Upper lobe of left lung (tissue), 6 donors: ENCODE data around the gene RIPK1. TPM values are rescaled to one million over a fixed set of nuclear protein-coding genes. Genes with fewer than 3 reads are reported as not detected.
"Not testable (repeated sequence)": the region's sequence is repeated elsewhere in the genome, so short reads cannot be mapped to it uniquely, and the experiment has no call there.

ENCODE experiments used
- ATAC-seq, 2 donors: fragments of 200-7000 bp; cut with Tn5 transposase; one replicate each; pipeline ENCODE4 v1.9.1; 2022; ENCODE audit warnings: mild to moderate bottlenecking in 2 of 2, moderate library complexity in 2 of 2; ENCODE audit not compliant: low FRiP score in 2 of 2
- DNase-seq, 2 donors: peaks; one replicate each; pipeline ENCODE4 v3.0.0-alpha.2; 2019 to 2020
- H3K27ac ChIP-seq, 4 donors: fragments of 200-600 bp; sonication (generic); one replicate each; pipeline ENCODE4 v1.5.1; 2016 to 2019
- H3K27me3 ChIP-seq, 4 donors: fragments of 200-600 bp; sonication (generic); one replicate each; pipeline ENCODE4 v1.5.1; 2017 to 2019
- H3K36me3 ChIP-seq, 4 donors: fragments of 200-600 bp; sonication (generic); one replicate each; pipeline ENCODE4 v1.5.1; 2016 to 2019
- H3K4me1 ChIP-seq, 4 donors: fragments of 200-600 bp; sonication (generic); one replicate each; pipeline ENCODE4 v1.5.1; 2018 to 2019
- H3K4me3 ChIP-seq, 4 donors: fragments of 200-600 bp; sonication (generic); one replicate each; pipeline ENCODE4 v1.5.1; 2017 to 2019; ENCODE audit warnings: mild to moderate bottlenecking in 2 of 4, moderate library complexity in 1 of 4
- H3K9me3 ChIP-seq, 4 donors: fragments of 200-600 bp; sonication (generic); one replicate each; pipeline ENCODE4 v1.5.1; 2018 to 2019
- EP300 ChIP-seq, 4 donors: sonication (generic); formaldehyde crosslinking; IDR thresholded peaks; one replicate each; pipeline ENCODE4 v1.5.1; 2017; ENCODE audit warnings: antibody characterized with exemption in 4 of 4, control low read depth in 2 of 4
- POLR2A ChIP-seq, 4 donors: fragments of 450-650 bp; IDR thresholded peaks; one replicate each; pipeline ENCODE4 v1.5.1; 2016 to 2017; ENCODE audit warnings: antibody characterized with exemption in 4 of 4, mild to moderate bottlenecking in 2 of 4
- POLR2AphosphoS5 ChIP-seq, 2 donors: sonication (generic); formaldehyde crosslinking; IDR thresholded peaks; one replicate each; pipeline ENCODE4 v1.5.1; 2017; ENCODE audit warnings: antibody characterized with exemption in 2 of 2
- WGBS, 2 donors: methylation state at CpG; one replicate each; pipeline ENCODE4 v1.1.5; 2017 to 2018; 5-methylcytosine and 5-hydroxymethylcytosine counted together
- total RNA-seq, 6 donors: library from RNA; depleted of rRNA in 4 of 6; stranded (reverse); fragments of >200 nt in 4 of 6; gene quantifications; one replicate each; pipeline versions ENCODE4 v1.1.0 to v1.2.1, GENCODE V29; 2016 to 2021
- TF ChIP-seq, protein P1 (sequence below), 6 experiments: fragments of 450-650 bp in 4 of 6; fragments of 200-600 bp in 2 of 6; sonication (generic) in 2 of 6; IDR thresholded peaks; one replicate each; pipeline ENCODE4 v1.5.1; 2016 to 2019; ENCODE audit warnings: antibody characterized with exemption in 6 of 6
- donor health status: DM: no; HTN: no; CAD: no; lungs with moderate emphysema.
- donor health status: DM: no; HTN: yes; CAD: no; lungs with severe emphysema.

RIPK1 gene
- total RNA-seq, 6 donors from 2014 or later: 20.6 to 35.6 (median 26.6) TPM

DNA sequence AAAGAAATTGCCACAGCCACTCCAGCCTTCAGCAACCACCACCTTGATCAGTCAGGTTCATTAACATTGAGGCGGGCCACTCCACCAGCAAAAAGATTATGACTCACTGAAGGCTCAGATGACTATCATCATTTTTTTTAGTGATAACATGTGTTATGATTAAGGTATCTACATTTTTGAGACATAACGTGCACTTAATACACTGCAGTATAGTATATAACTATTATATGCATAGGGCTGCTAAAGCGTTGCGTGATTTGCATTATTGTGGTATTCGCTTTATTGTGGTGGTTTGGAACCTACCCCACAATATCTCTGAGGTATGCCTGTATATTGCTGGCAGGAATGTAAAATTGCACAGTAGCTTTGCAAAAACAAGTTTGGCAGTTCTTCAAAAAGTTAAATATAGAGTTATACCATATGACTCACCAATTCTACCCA lies 6.8 kb upstream of the RIPK1 start:
- Histone ChIP-seq H3K4me1 (peaks cover 6 to 17% (median 7%) of the 10 kb centered on the region in 4 donors), H3K4me3 (no peak overlapping the region), H3K9me3 (no peaks in the 10 kb centered on the region), H3K27me3 (no peaks in the 10 kb centered on the region), H3K36me3 (no peaks in the 10 kb centered on the region), H3K27ac (no peak overlapping the region)
- WGBS, 2 donors: 93 to 94% methylated on average over 5 of the region's 5 CpGs
- DNase-seq (no peak), ATAC-seq (no peak)
- TF ChIP-seq EP300 (IDR thresholded peaks at IDR 0.05) (no peak), POLR2A (IDR thresholded peaks at IDR 0.05) (no peak), POLR2AphosphoS5 (IDR thresholded peaks at IDR 0.05) (no peak)
- TF ChIP-seq, protein P1, sequence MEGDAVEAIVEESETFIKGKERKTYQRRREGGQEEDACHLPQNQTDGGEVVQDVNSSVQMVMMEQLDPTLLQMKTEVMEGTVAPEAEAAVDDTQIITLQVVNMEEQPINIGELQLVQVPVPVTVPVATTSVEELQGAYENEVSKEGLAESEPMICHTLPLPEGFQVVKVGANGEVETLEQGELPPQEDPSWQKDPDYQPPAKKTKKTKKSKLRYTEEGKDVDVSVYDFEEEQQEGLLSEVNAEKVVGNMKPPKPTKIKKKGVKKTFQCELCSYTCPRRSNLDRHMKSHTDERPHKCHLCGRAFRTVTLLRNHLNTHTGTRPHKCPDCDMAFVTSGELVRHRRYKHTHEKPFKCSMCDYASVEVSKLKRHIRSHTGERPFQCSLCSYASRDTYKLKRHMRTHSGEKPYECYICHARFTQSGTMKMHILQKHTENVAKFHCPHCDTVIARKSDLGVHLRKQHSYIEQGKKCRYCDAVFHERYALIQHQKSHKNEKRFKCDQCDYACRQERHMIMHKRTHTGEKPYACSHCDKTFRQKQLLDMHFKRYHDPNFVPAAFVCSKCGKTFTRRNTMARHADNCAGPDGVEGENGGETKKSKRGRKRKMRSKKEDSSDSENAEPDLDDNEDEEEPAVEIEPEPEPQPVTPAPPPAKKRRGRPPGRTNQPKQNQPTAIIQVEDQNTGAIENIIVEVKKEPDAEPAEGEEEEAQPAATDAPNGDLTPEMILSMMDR (IDR thresholded peaks at IDR 0.05): no peak

GRCh38 chr6:3063340-3063732 lies 5.0 kb upstream of the RIPK1 start:
- H3K36me3 ChIP-seq, DNase-seq, ATAC-seq, H3K27me3 ChIP-seq, H3K9me3 ChIP-seq: not testable (repeated sequence)
- Histone ChIP-seq H3K27ac (peak overlapping the region; percentile 92 to 97 (median 96)), H3K4me3 (peak overlapping the region in 3 of 4 donors; percentile 75 to 88 (median 82)), H3K4me1 (peaks cover 14 to 28% (median 14%) of the 10 kb centered on the region in 4 donors)
- 0 to 5% methylated on average over 2 to 4 of the region's 19 CpGs for WGBS, 2 donors

GRCh38 chr6:3063733-3064700 lies 4.3 kb upstream of the RIPK1 start:
- Histone ChIP-seq H3K27ac (peak overlapping the region; percentile 92 to 97 (median 96)), H3K4me1 (peaks cover 14 to 28% (median 14%) of the 10 kb centered on the region in 4 donors), H3K4me3 (peak overlapping the region; percentile 74 to 88 (median 78)), H3K9me3 (no peaks in the 10 kb centered on the region), H3K36me3 (no peaks in the 10 kb centered on the region), H3K27me3 (no peaks in the 10 kb centered on the region)
- ATAC-seq: peak; percentile 96 to 98
- WGBS, 2 donors: 1 to 2% methylated on average over 27 to 35 of the region's 85 CpGs
- DNase-seq: peak; percentile 98 to 99
- TF ChIP-seq, protein P1 (IDR thresholded peaks at IDR 0.05): peak in 3 of 6 experiments; percentile 33 to 58 (median 47)
- peak in 1 of 4 donors; percentile 53 for TF ChIP-seq EP300 (IDR thresholded peaks at IDR 0.05)
- peak; percentile 95 to 99 (median 99) for TF ChIP-seq POLR2A (IDR thresholded peaks at IDR 0.05)
- peak; percentile 97 to 99 for TF ChIP-seq POLR2AphosphoS5 (IDR thresholded peaks at IDR 0.05)

- Histone ChIP-seq H3K36me3 (peaks cover 0 to 2% (median 0%) of the 10 kb centered on the region in 4 donors), H3K27me3 (no peaks in the 10 kb centered on the region), H3K4me1 (peaks cover 41 to 62% (median 43%) of the 10 kb centered on the region in 4 donors), H3K4me3 (no peak overlapping the region), H3K27ac (no peak overlapping the region), H3K9me3 (no peaks in the 10 kb centered on the region)
- 90 to 95% methylated on average over 2 of the region's 2 CpGs for WGBS, 2 donors
- no peak for DNase-seq
- TF ChIP-seq POLR2AphosphoS5 (IDR thresholded peaks at IDR 0.05) (no peak), POLR2A (IDR thresholded peaks at IDR 0.05) (no peak), EP300 (IDR thresholded peaks at IDR 0.05) (no peak)
- TF ChIP-seq, protein P1 (IDR thresholded peaks at IDR 0.05): no peak
- no peak for ATAC-seq
These were observed 3.3 kb downstream of the RIPK1 start for GRCh38 chr6:3071568-3071967.

- Histone ChIP-seq H3K36me3 (peaks cover 4 to 14% (median 10%) of the 10 kb centered on the region in 4 donors), H3K27me3 (no peaks in the 10 kb centered on the region), H3K4me3 (no peak overlapping the region), H3K4me1 (peaks cover 36 to 55% (median 37%) of the 10 kb centered on the region in 4 donors), H3K27ac (peak overlapping the region in 1 of 4 donors; percentile 8), H3K9me3 (no peaks in the 10 kb centered on the region)
- no peak for DNase-seq
- TF ChIP-seq, protein P1 (IDR thresholded peaks at IDR 0.05): no peak
- no peak for TF ChIP-seq EP300 (IDR thresholded peaks at IDR 0.05)
- TF ChIP-seq POLR2AphosphoS5 (IDR thresholded peaks at IDR 0.05): peak; percentile 15 to 46
- no peak for ATAC-seq
- 84 to 85% methylated on average over 7 of the region's 7 CpGs for WGBS, 2 donors
These were observed 4.5 kb downstream of the RIPK1 start for GRCh38 chr6:3072798-3073197.
